GM18526 (cell line): Measurements from ENCODE around the gene GTF3C1.

Experiments used
- POLR2A ChIP-seq: IDR thresholded peaks from 3 replicates; pipeline ENCODE4 v1.6.1; 2011; ENCODE audit not compliant: insufficient read length; ENCODE audit errors: extremely low read depth

Gene GTF3C1

DNA sequence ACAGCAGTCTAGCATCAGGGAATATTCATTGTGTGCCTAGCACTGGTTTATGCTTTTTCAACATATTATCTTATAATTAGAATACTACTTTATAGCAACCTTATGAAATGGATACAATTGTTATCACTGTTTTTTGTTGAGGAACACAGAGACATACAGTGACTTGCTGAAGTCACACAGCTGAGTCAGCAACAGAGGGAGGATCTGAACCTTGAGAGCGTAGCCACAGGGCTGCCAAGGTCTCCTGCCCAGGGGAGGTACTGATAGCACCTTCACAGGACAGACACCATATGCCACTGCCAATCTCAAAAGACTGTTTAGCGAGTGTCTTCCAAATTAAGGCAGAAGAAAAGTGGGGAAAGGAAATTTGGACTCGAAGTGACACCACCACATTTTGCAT lies 63.0 kb downstream of the GTF3C1 start:
- no peak for TF ChIP-seq POLR2A

DNA sequence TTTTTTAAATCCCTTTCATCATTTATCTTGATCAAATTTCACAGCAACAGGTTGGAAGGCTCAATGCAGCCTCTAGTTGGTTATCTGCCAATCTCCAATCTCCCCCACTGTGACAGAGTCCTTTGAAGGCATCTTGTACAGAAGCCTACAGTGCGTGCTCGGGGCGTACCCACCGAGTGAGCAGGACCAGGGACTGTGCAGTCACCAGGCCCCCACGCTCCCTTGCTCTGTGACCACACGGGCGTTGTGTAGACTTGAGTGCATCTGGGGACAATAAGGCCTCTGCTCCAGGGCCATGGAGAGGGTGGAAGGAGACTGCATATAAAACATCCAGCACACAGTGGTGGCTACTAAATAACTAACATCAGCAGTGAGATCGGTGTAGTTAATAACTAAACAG lies 63.4 kb downstream of the GTF3C1 start:
- no peak for TF ChIP-seq POLR2A

DNA sequence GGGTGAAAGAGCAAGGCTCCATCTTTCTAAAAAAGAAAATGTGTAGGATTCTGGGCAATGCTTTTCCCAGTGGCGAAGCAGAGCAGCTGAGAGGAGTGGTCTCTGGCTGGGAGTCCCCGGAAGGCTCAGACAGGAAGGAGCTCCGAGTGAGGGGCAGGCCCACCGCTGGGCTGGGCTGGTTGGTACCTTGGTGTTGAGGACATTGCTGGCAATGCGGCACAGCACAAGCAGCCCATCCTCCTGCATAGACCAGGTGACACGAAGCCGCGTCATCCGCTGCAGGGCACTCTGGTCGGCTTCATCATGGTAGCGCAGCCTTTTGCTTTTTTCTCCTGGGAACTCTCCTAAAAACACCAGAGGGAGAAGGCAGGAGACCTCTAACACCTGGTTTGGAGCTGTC lies 63.9 kb downstream of the GTF3C1 start:
- no peak for TF ChIP-seq POLR2A

DNA sequence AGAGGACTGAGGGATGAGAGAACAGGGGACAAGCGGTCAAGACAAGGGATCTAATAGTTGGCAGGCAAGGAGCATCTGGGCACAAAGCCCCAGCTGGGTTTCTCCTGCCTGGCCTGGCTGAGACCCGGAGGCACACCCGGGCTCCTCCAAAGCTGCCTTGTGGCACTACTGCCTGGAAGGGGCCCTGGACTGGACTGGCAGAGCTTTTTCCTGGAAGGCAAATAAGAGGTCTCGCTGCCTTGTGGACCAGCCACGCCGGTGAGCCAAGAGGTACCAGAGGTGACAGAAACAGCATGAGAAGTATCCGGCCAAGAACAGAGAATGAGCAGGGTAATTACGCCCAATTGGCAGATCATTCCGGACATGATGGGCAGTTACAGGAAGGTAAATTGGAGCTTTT lies 64.6 kb downstream of the GTF3C1 start:
- no peak for TF ChIP-seq POLR2A

DNA sequence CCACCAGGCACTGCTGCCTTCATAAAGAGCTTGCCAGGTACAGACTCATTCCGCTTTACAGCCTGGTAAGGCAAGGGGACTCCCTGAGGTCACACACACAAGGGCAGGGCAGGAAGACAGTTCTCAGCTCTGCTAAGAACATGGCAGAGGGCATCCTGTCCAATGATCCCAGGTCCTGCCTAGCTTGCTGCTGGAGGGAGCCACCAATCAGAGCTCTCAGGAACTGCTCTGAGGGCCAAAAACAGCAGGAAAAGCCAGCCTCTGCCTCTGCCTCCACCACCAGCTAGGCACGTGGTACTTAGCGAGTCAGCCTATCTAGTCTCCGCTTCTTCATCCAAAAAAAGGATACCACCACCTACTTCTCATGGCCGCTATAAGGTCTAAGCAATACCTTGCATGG lies 66.1 kb downstream of the GTF3C1 start:
- no peak for TF ChIP-seq POLR2A

DNA sequence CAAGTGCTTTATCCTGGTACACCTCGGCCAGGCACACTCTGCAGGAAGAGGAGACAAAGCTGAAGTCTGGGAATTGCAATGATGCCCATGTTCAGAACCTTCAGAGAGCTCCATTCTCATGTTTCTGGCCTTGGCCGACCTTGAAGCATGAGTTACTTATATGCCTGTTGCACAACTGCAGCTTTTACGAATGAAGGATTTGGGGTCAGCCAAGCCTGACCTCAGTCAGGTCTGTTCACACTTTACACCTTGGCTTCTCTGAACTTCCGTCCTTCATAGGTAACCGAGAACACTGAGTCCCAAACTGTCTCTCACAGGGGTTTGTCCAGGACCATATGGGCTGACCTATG lies 66.7 kb downstream of the GTF3C1 start:
- TF ChIP-seq POLR2A: no peak

DNA sequence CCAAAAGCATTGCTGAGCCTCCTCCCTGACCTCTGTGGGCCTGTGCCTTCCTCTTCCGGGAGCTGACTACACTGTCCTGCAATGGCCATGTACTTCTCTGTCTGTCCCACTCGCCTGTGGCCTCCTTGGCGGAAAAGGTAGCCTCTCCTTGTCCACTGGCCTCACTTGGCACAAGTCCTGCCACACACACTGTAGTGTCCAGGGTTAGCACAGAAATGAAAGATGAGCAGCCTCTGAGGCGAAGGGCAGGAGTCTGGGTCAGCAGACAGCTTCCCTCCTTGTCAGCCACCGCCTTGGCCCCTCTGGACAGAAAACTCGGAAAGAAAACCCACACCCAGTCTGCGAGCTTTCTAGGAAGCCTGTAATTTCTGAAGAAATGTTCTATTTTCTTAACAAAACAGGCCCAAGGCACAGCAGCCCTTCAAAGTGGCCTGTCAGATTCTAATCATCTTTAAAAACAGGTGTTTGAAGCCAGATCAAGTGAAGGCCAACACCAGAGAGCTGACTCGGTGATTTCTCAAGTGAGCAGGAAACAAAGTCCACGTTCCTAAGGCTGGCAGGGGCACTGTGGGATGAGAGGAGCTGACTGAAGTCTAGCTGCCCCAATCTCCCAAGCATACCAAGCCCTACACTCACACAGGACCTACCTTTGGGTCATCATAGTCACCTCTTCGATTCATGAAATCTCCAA lies 67.2 kb downstream of the GTF3C1 start:
- no peak for TF ChIP-seq POLR2A

DNA sequence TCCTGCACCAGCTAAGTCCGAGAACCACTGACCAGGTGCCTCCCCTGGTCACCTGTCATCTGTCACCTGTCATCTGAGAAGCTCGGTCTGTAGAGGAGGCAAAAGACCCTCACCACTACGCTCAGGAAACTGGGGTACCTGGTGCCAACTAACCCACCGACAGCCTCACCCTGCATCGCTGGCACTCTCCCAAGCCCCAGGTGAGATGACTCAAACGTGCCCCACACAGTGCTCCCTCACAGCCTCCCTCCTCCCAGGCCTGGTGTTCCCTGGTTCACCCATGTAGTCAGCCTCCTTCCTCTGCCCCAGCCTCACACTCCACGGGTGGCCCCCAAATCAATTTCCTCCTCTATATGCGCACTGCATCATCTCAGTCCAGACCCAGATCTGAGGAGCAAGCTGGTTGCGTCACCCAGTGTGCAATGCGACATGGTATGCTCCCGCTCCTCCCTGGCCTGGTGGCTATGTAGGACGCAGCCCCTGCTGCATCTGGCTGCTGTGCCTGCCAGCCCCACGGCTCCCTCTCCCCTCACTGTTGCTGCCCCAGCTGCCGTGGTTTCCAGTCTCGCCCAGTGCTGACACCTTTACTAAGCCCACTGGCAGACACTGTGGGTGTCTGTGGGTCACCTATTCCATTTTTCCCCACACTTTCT lies 68.3 kb downstream of the GTF3C1 start:
- no peak for TF ChIP-seq POLR2A

DNA sequence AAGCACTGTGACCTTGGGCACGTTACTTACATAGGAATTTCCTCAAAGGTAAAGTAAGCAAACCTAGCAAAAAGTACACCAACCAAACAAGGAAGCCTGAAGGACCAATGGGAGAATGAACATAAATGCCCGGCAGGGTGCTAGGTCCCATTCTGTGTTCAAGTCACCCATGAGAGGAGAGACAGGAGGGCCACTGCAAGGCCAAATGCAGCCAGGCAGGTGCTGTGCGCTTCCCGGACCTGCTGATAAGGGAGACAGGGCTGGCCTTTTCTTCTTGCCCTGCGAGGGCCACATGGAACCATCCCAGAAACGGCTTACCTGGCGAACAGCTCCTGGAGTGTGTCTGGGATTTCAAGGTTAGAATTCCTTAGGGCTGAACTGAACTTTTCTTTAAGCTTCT lies 69.0 kb downstream of the GTF3C1 start:
- no peak for TF ChIP-seq POLR2A

DNA sequence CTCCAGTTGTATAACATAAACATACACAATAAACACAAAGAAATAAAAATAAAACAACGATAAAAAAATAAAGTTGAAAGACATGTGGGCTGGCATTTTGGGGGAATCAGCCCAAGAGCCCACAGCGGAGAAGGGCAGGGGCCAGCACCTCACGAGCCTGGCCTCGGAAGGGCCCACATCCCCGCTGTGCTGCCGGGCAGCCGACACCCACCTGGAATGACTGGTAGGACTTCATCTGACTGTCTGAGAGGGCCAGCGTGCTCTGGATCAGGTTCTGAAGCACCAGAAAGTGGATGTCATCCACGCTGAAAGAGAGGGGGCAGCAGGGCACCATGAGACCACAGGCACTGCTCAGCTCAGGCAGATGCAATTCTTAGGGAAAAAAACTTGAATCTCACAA lies 73.5 kb downstream of the GTF3C1 start:
- TF ChIP-seq POLR2A: no peak

DNA sequence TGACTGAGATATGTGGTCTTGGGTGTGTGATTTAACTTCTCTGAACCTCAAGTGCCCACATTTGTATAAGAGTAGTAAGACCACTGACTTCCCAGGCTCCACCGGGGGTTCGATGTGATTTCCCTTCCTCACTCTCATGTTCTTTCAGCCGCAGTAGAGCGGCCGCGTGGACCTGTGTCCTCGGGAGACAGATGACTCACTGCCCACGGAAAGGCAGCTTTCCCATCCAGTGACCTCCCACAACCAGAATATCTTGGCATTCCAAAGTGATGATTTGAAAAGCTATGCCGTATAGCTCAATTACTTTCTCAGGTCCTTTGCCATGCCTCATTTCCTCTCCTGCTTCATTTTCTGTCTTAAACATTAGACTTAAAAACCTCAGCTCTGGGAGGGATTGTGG lies 74.2 kb downstream of the GTF3C1 start:
- TF ChIP-seq POLR2A: no peak

DNA sequence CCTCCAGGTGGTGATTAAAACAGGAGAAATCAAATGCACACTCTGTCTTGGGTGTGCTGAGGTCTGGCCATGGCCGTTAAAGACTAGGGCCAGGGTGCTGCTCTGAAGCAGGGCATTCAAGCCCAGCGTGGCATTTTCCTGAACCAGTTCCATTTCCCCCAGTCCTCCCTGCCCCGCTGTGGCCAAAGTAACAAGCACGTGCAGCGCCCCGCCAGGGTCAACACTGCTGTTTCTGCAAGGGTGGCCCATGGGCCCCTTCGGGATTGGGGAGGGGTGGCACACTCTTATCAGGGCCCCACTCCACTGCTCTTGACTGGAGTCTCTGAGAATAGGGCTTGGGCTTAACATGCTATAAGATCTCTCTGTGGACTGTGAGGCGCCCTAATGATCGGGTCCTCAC lies 74.8 kb downstream of the GTF3C1 start:
- TF ChIP-seq POLR2A: no peak

DNA sequence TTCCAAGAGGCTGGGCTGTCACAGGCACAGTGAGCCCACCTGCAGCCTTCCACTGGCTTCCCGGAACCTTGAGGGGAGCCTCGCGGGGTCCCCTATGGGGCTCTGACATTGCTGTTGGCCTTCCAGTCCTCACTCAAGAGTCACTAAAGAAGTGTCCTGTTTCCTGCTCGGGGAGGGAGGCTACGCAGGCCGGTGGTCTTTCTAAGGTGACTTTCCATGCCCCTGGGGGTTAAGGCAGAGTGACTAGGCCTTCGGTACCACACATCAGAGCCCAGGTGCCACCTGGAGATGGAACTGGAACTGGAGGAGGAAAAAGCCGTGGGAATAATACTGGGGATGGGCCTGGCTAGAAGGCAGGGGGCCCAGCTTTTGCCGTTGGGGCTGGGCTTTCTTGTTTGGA lies 75.7 kb downstream of the GTF3C1 start:
- no peak for TF ChIP-seq POLR2A

DNA sequence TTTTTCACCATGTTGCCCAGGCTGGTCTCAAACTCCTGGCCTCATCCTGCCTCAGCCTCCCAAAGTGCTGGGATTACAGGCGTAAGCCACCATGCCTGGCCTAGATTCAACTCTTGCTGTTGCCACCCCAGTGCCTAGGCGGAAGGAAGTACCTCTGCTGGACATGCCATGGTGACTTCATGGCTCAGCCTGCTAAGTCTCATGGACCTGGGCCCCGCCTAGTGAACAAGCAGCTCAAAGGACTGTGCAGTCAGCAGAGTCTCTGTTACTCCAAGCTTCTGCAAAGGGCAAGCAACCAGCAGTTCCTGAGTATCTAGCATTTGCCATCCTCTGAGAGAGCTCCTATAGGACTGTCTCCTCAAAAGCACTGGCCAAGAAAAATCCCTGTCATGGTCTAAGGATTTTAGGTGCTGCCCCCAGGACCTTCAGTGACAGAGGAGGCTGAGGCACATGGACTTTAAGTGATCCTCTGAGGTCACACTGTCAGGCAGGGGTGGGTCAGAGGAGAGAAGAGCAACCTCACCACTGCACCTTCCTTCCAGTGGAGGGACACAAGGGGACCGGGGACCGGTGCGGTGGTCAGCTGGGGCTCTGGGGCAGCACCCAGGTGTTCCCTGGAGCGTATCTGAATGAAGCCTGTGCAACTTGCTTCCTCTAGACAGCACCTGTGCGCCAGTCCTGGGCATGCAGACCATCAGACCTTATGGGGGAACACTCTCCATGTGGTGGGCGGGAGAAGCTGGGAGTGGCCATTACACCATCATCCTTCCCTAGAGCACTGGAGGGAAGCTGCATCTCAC lies 76.4 kb downstream of the GTF3C1 start:
- no peak for TF ChIP-seq POLR2A

DNA sequence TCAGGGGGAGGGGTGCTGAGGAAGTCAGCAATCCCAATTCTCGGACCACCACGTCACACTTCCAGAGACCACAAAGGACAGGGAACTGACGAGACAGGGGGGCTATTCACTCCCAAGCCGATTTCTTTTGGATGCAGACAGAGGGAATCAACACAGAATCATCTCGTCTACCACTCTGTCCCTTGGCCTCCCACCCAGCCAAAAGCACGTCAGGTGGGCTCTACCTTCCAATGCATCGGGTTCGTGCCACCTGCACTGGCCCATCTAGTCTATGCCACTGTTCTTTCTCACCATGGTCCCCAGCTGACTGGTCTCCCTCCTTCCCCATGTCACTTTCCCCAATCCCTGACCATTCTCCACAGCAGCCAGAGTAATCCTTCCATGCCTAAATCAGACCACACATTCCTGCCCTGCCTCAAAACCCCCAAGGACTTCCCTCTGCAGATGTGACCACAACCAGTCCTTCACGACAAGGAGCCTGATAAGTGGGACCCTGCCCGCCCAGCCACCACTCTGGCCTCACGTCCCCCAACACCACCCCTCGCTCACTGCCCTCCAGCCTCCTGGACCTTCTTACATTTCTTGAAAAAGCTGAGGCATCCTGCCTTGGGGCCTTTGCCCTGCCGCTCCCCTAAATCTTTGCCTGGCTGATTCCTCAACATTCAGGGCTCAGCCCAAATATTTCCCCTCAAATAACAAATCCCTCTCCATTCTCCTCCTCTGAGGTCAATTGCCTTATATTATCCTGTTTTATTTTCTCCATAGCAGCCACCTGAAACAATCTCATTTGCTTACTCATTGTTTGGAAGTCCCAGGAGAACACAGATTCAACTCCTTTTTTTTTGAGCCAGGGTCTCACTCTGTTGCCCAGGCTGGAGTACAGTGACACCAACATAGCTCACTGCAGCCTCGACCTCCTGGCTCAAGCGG lies 77.4 kb downstream of the GTF3C1 start:
- TF ChIP-seq POLR2A: no peak
